OCI-LY3 (cell line): ENCODE measurements around the gene GADD45A.

ENCODE experiments used
- H2AFZ ChIP-seq: fragments of 200-600, 300-600 bp; shearing (Covaris generic); 2 replicates; pipeline ENCODE4 v1.6.0; 2014; ENCODE audit warnings: antibody characterized with exemption, low read depth, low read length
- H3K27ac ChIP-seq: fragments of 200-600, 300-600 bp; sonication (generic); 2 replicates; pipeline ENCODE4 v1.5.1; 2014; ENCODE audit warnings: mild to moderate bottlenecking, low read length, moderate library complexity, mixed read lengths
- H3K27me3 ChIP-seq: fragments of 200-600, 300-600 bp; sonication (generic); 2 replicates; pipeline ENCODE4 v1.6.1; 2014; ENCODE audit warnings: low read depth, low read length, mixed read lengths
- H3K36me3 ChIP-seq: fragments of 200-600, 300-600 bp; sonication (generic); replicated peaks from 2 replicates; pipeline ENCODE3; 2014; ENCODE audit warnings: low read depth, low read length, mixed read lengths
- H3K4me1 ChIP-seq: fragments of 300-600, 200-600 bp; sonication (generic); 2 replicates; pipeline ENCODE4 v1.6.1; 2014; ENCODE audit warnings: low read length, mixed read lengths
- H3K4me2 ChIP-seq: fragments of 200-600, 300-600 bp; sonication (generic); 2 replicates; pipeline ENCODE4 v1.6.1; 2014; ENCODE audit warnings: low read length, mixed read lengths
- H3K4me3 ChIP-seq: fragments of 300-600, 200-600 bp; sonication (generic); 2 replicates; pipeline ENCODE4 v1.5.1; 2014; ENCODE audit warnings: antibody characterized with exemption, mild to moderate bottlenecking, low read length, moderate library complexity
- H3K79me2 ChIP-seq: fragments of 300-600, 200-600 bp; shearing (Covaris generic); 2 replicates; pipeline ENCODE4 v1.6.1; 2014; ENCODE audit warnings: mild to moderate bottlenecking, low read length, mixed read lengths
- H3K9ac ChIP-seq: fragments of 300-600, 200-600 bp; shearing (Covaris generic); 2 replicates; pipeline ENCODE4 v1.6.0; 2014; ENCODE audit warnings: mild to moderate bottlenecking, low read length, moderate library complexity
- H3K9me3 ChIP-seq: fragments of 200-600, 300-600 bp; shearing (Covaris generic); 2 replicates; pipeline ENCODE4 v1.6.1; 2014; ENCODE audit warnings: low read length, mixed read lengths; ENCODE audit not compliant: insufficient read depth
- H4K20me1 ChIP-seq: fragments of 200-600, 300-600 bp; sonication (generic); 2 replicates; pipeline ENCODE4 v1.6.1; 2016; ENCODE audit warnings: low read length, mixed read lengths; ENCODE audit not compliant: insufficient read depth
- EZH2phosphoT487 ChIP-seq: fragments of 200-600 bp; shearing (Covaris generic); IDR thresholded peaks from 2 replicates; pipeline ENCODE4 v1.6.1; 2018; ENCODE audit warnings: antibody characterized with exemption, mixed run types, low read depth
- TF ChIP-seq, protein P1 (sequence below): fragments of 200-600, 300-600 bp; sonication (generic); IDR thresholded peaks from 2 replicates; pipeline ENCODE4 v1.5.1; 2014; ENCODE audit warnings: antibody characterized with exemption, low read length, low read depth

GADD45A gene

DNA sequence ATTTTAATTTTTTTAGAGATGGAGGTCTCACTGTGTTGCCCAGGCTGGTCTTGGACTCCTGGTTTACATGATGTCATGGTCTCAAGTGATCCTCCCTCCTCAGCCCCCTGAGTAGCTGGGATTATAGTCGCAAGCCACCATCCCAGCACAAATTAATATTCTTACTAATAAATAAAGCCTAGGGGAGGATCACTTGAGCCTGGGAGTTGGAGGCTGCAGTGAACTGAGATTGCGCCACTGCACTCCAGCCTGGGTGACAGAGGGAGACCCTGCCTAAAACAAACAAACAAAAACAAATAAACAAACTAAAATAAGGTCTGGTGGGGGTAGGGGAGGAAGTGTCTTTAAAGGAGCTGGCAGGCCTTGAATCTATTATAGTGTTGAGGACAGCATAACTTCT lies 8.7 kb upstream of the GADD45A start:
- no peaks in the 10 kb centered on the region for H3K79me2 ChIP-seq
- H4K20me1 ChIP-seq, result no peaks in the 10 kb centered on the region
- H3K4me3 ChIP-seq, result no peak overlapping the region
- H3K27ac ChIP-seq, result no peak overlapping the region
- no peaks in the 10 kb centered on the region for H3K4me1 ChIP-seq
- H3K36me3 ChIP-seq, result no peaks in the 10 kb centered on the region
- no peak overlapping the region for H2AFZ ChIP-seq
- no peaks in the 10 kb centered on the region; the same call in 1 of the 2 replicates for H3K27me3 ChIP-seq
- no peak overlapping the region for H3K4me2 ChIP-seq
- TF ChIP-seq EZH2phosphoT487, result no peak
- TF ChIP-seq, protein P1, sequence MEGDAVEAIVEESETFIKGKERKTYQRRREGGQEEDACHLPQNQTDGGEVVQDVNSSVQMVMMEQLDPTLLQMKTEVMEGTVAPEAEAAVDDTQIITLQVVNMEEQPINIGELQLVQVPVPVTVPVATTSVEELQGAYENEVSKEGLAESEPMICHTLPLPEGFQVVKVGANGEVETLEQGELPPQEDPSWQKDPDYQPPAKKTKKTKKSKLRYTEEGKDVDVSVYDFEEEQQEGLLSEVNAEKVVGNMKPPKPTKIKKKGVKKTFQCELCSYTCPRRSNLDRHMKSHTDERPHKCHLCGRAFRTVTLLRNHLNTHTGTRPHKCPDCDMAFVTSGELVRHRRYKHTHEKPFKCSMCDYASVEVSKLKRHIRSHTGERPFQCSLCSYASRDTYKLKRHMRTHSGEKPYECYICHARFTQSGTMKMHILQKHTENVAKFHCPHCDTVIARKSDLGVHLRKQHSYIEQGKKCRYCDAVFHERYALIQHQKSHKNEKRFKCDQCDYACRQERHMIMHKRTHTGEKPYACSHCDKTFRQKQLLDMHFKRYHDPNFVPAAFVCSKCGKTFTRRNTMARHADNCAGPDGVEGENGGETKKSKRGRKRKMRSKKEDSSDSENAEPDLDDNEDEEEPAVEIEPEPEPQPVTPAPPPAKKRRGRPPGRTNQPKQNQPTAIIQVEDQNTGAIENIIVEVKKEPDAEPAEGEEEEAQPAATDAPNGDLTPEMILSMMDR, result no peak
- H3K9ac ChIP-seq, result no peak overlapping the region
- H3K9me3 ChIP-seq, result peaks cover 7% of the 10 kb centered on the region; the same call in 1 of the 2 replicates

DNA sequence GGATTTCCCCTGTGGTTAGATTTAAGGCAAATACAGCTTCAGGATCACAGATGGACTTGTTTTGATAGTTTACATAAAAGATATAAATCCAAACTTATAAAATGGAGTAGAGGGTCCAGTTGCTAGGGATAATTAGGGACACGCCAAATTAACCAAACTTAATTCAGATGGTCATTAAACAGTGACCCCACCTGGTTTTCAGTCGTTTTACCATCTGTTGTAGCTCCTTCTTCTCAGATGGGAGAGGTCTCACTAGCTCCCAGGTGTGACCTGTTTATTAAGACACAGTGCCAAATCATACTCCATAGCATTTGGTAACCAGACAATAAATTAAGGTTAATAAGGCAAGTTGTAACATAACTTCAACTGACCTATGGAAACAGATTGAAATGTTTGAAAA lies 8.1 kb upstream of the GADD45A start:
- Histone ChIP-seq H4K20me1 (no peaks in the 10 kb centered on the region), H3K27me3 (no peaks in the 10 kb centered on the region), H3K4me3 (no peak overlapping the region), H3K36me3 (no peaks in the 10 kb centered on the region), H2AFZ (no peak overlapping the region), H3K9me3 (peaks cover 7% of the 10 kb centered on the region; the same call in 1 of the 2 replicates), H3K9ac (no peak overlapping the region), H3K4me2 (no peak overlapping the region), H3K4me1 (no peaks in the 10 kb centered on the region), H3K79me2 (no peaks in the 10 kb centered on the region), H3K27ac (no peak overlapping the region)
- TF ChIP-seq, protein P1, result no peak
- no peak for TF ChIP-seq EZH2phosphoT487

DNA sequence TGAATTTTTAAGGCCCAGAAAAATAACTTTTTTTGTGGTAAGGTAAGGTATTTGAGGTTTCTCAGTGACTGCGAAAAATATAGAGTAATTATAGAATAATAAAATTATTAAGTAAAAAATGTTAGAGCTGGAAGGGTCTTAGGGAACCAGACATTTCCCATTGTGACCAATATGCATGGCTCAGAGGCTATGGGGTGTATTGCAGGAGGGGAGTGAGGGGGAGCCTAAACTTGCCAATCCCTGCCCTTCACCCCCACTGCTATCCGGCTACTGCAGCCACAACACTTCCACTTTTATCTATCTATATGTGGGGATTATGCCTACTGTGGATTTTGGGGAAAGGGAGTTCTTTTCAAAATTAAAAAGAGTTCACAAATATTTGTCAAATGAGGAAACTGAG lies 7.6 kb upstream of the GADD45A start:
- H3K36me3 ChIP-seq, result no peaks in the 10 kb centered on the region
- H3K9me3 ChIP-seq, result peaks cover 7% of the 10 kb centered on the region; the same call in 1 of the 2 replicates
- TF ChIP-seq, protein P1, result no peak
- no peak for TF ChIP-seq EZH2phosphoT487
- H3K4me3 ChIP-seq, result no peak overlapping the region
- H3K9ac ChIP-seq, result no peak overlapping the region
- H3K27me3 ChIP-seq, result no peaks in the 10 kb centered on the region
- H3K27ac ChIP-seq, result no peak overlapping the region
- H2AFZ ChIP-seq, result no peak overlapping the region
- H3K4me1 ChIP-seq, result no peaks in the 10 kb centered on the region
- no peak overlapping the region for H3K4me2 ChIP-seq
- no peaks in the 10 kb centered on the region for H3K79me2 ChIP-seq
- H4K20me1 ChIP-seq, result no peaks in the 10 kb centered on the region

DNA sequence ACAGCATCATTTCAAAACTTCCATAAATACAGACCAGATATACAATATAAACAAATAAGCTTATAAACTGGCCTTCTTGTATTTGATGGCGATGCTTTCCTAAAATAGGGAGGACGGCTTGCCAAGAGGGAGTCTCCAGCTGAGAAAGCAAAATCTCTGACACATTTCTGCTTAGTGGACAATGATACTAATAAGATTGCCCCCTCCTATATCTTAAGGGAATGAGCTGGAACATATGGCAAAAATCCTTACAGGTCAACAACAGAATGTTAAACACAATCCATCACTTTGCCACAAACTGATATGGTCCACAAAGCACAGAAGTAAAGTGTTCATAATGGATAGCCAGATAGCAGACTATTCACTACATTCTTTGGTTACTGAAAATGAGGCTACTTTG lies 7.1 kb upstream of the GADD45A start:
- H3K4me1 ChIP-seq, result no peaks in the 10 kb centered on the region
- H3K4me2 ChIP-seq, result no peak overlapping the region
- no peaks in the 10 kb centered on the region for H3K27me3 ChIP-seq
- peaks cover 7% of the 10 kb centered on the region; the same call in 1 of the 2 replicates for H3K9me3 ChIP-seq
- H3K79me2 ChIP-seq, result no peaks in the 10 kb centered on the region
- TF ChIP-seq EZH2phosphoT487, result no peak
- TF ChIP-seq, protein P1, result no peak
- no peak overlapping the region for H3K9ac ChIP-seq
- no peak overlapping the region for H3K27ac ChIP-seq
- no peak overlapping the region for H2AFZ ChIP-seq
- no peaks in the 10 kb centered on the region for H4K20me1 ChIP-seq
- H3K4me3 ChIP-seq, result no peak overlapping the region
- no peaks in the 10 kb centered on the region for H3K36me3 ChIP-seq
